Stimulated activated naive CD8-positive, alpha-beta T cell treated with anti-CD3 and anti-CD28 coated beads, Interleukin-15, amount 100 ng/mL, for 72 hours (primary cell): ENCODE data around the gene ACAA1.
"Not testable (repeated sequence)": the region's sequence is repeated elsewhere in the genome, so short reads cannot be mapped to it uniquely, and the experiment has no call there.

Experiments
- ATAC-seq: fragments of 150-1000 bp; cut with Tn5 transposase; 2 replicates; pipeline ENCODE4 v1.10.0; 2021; ENCODE audit warnings: mild to moderate bottlenecking, moderate library complexity
- DNase-seq, 2 donors: peaks; one replicate each; pipeline ENCODE4 v3.0.0; 2021 to 2022
- H3K27ac Mint-ChIP-seq, 2 donors: one replicate each; pipeline ENCODE4 v1.8.0; 2022; ENCODE audit warnings: mild to moderate bottlenecking in 2 of 2, mixed read lengths in 2 of 2, moderate library complexity in 2 of 2
- H3K27me3 Mint-ChIP-seq: one replicate; pipeline ENCODE4 v1.8.0; 2022; ENCODE audit warnings: mixed read lengths
- H3K4me1 Mint-ChIP-seq: one replicate; pipeline ENCODE4 v1.8.0; 2022; ENCODE audit warnings: mild to moderate bottlenecking, mixed read lengths
- H3K4me3 Mint-ChIP-seq, 2 donors: one replicate each; pipeline ENCODE4 v1.8.0; 2022; ENCODE audit warnings: mild to moderate bottlenecking in 2 of 2, mixed read lengths in 2 of 2, moderate library complexity in 1 of 2
- H3K9me3 Mint-ChIP-seq, 2 donors: one replicate each; pipeline ENCODE4 v1.8.0; 2022; ENCODE audit warnings: mixed read lengths in 2 of 2

Gene ACAA1

GRCh38 chr3:38160704-38161103 is 23.8 kb upstream of the ACAA1 start:
- not testable (repeated sequence) for H3K27me3 Mint-ChIP-seq, H3K9me3 Mint-ChIP-seq, ATAC-seq, H3K4me3 Mint-ChIP-seq, H3K27ac Mint-ChIP-seq, DNase-seq
- peaks cover 12% of the 10 kb centered on the region for H3K4me1 Mint-ChIP-seq

- no peaks in the 10 kb centered on the region for H3K27me3 Mint-ChIP-seq
- peaks cover 22% of the 10 kb centered on the region for H3K4me1 Mint-ChIP-seq
- no peaks in the 10 kb centered on the region for H3K9me3 Mint-ChIP-seq
- H3K27ac Mint-ChIP-seq: no peak overlapping the region
- no peak overlapping the region for H3K4me3 Mint-ChIP-seq
- ATAC-seq: no peak
- DNase-seq: no peak
These were observed 21.5 kb upstream of the ACAA1 start for GRCh38 chr3:38158472-38158871.

GRCh38 chr3:38157595-38157994 is 20.7 kb upstream of the ACAA1 start:
- no peak for ATAC-seq
- Mint-ChIP-seq H3K4me1 (peaks cover 31% of the 10 kb centered on the region), H3K9me3 (no peaks in the 10 kb centered on the region), H3K27me3 (no peaks in the 10 kb centered on the region), H3K27ac (no peak overlapping the region), H3K4me3 (no peak overlapping the region)
- no peak for DNase-seq

GRCh38 chr3:38157117-38157516 is 20.2 kb upstream of the ACAA1 start:
- no peak overlapping the region for H3K4me3 Mint-ChIP-seq
- ATAC-seq (no peak), DNase-seq (no peak)
- H3K27ac Mint-ChIP-seq: peak overlapping the region in 1 of 2 donors; percentile 24
- peaks cover 35% of the 10 kb centered on the region for H3K4me1 Mint-ChIP-seq
- no peaks in the 10 kb centered on the region for H3K9me3 Mint-ChIP-seq
- H3K27me3 Mint-ChIP-seq: no peaks in the 10 kb centered on the region

- ATAC-seq (no peak), DNase-seq (no peak)
- Mint-ChIP-seq H3K4me1 (peaks cover 47% of the 10 kb centered on the region), H3K27me3 (no peaks in the 10 kb centered on the region), H3K9me3 (no peaks in the 10 kb centered on the region), H3K27ac (no peak overlapping the region), H3K4me3 (no peak overlapping the region)
These were observed 18.9 kb upstream of the ACAA1 start for GRCh38 chr3:38155825-38156224.

- DNase-seq (no peak), ATAC-seq (peak; percentile 69)
- peak overlapping the region in 1 of 2 donors; percentile 74 for H3K27ac Mint-ChIP-seq
- H3K9me3 Mint-ChIP-seq: no peaks in the 10 kb centered on the region
- H3K4me1 Mint-ChIP-seq: peaks cover 47% of the 10 kb centered on the region
- peak overlapping the region in 1 of 2 donors; percentile 62 for H3K4me3 Mint-ChIP-seq
- no peaks in the 10 kb centered on the region for H3K27me3 Mint-ChIP-seq
These were observed 17.8 kb upstream of the ACAA1 start for GRCh38 chr3:38154625-38155255.

- ATAC-seq (peak; percentile 50), DNase-seq (no peak)
- Mint-ChIP-seq H3K27ac (peak overlapping the region in 1 of 2 donors; percentile 74), H3K9me3 (no peaks in the 10 kb centered on the region), H3K4me3 (peak overlapping the region in 1 of 2 donors; percentile 62), H3K4me1 (peaks cover 53% of the 10 kb centered on the region), H3K27me3 (no peaks in the 10 kb centered on the region)
These were observed 17.1 kb upstream of the ACAA1 start for GRCh38 chr3:38154033-38154494.

- no peaks in the 10 kb centered on the region for H3K9me3 Mint-ChIP-seq
These were observed 16.3 kb upstream of the ACAA1 start for GRCh38 chr3:38153221-38153620.

GRCh38 chr3:38152609-38153008 is 15.7 kb upstream of the ACAA1 start:
- Mint-ChIP-seq H3K4me3 (no peak overlapping the region), H3K4me1 (peaks cover 53% of the 10 kb centered on the region), H3K27ac (no peak overlapping the region), H3K27me3 (no peaks in the 10 kb centered on the region), H3K9me3 (no peaks in the 10 kb centered on the region)
- no peak for DNase-seq
- peak; percentile 30 for ATAC-seq

More at GRCh38 chr3:38153221-38153620, 16.3 kb upstream of the ACAA1 start:
- H3K4me3 Mint-ChIP-seq: no peak overlapping the region
- H3K27me3 Mint-ChIP-seq: no peaks in the 10 kb centered on the region
- DNase-seq (no peak), ATAC-seq (no peak)
- peaks cover 53% of the 10 kb centered on the region for H3K4me1 Mint-ChIP-seq
- no peak overlapping the region for H3K27ac Mint-ChIP-seq

GRCh38 chr3:38151667-38152265 is 14.8 kb upstream of the ACAA1 start:
- Mint-ChIP-seq H3K27ac (no peak overlapping the region), H3K9me3 (peaks cover 3 to 4% of the 10 kb centered on the region in 2 donors), H3K27me3 (no peaks in the 10 kb centered on the region), H3K4me1 (peaks cover 53% of the 10 kb centered on the region), H3K4me3 (no peak overlapping the region)
- ATAC-seq (peak; percentile 73), DNase-seq (no peak)

GRCh38 chr3:38150780-38151528 is 14.0 kb upstream of the ACAA1 start:
- DNase-seq (no peak), ATAC-seq (no peak)
- H3K27me3 Mint-ChIP-seq: no peaks in the 10 kb centered on the region
- peaks cover 11 to 12% of the 10 kb centered on the region in 2 donors for H3K9me3 Mint-ChIP-seq
- no peak overlapping the region for H3K4me3 Mint-ChIP-seq
- H3K27ac Mint-ChIP-seq: no peak overlapping the region
- peaks cover 53% of the 10 kb centered on the region for H3K4me1 Mint-ChIP-seq

GRCh38 chr3:38149708-38150107 is 12.8 kb upstream of the ACAA1 start:
- no peak overlapping the region for H3K4me3 Mint-ChIP-seq
- H3K4me1 Mint-ChIP-seq: peaks cover 44% of the 10 kb centered on the region
- DNase-seq (no peak), ATAC-seq (no peak)
- H3K27me3 Mint-ChIP-seq: no peaks in the 10 kb centered on the region
- peaks cover 12% of the 10 kb centered on the region in 2 donors for H3K9me3 Mint-ChIP-seq
- H3K27ac Mint-ChIP-seq: no peak overlapping the region

GRCh38 chr3:38148311-38148882 is 11.5 kb upstream of the ACAA1 start:
- Mint-ChIP-seq H3K4me3 (no peak overlapping the region), H3K4me1 (peaks cover 30% of the 10 kb centered on the region), H3K27ac (no peak overlapping the region)

GRCh38 chr3:38147421-38147820 is 10.5 kb upstream of the ACAA1 start:
- no peak for ATAC-seq
- Mint-ChIP-seq H3K27ac (no peak overlapping the region), H3K4me1 (peaks cover 21% of the 10 kb centered on the region)

More at GRCh38 chr3:38148311-38148882, 11.5 kb upstream of the ACAA1 start:
- peaks cover 12% of the 10 kb centered on the region in 2 donors for H3K9me3 Mint-ChIP-seq
- DNase-seq (no peak), ATAC-seq (peak; percentile 53)
- H3K27me3 Mint-ChIP-seq: no peaks in the 10 kb centered on the region

GRCh38 chr3:38146504-38146903 is 9.6 kb upstream of the ACAA1 start:
- no peak overlapping the region for H3K27ac Mint-ChIP-seq
- H3K27me3 Mint-ChIP-seq: no peaks in the 10 kb centered on the region
- no peak overlapping the region for H3K4me3 Mint-ChIP-seq
- H3K9me3 Mint-ChIP-seq: peaks cover 12% of the 10 kb centered on the region in 2 donors
- peaks cover 22% of the 10 kb centered on the region for H3K4me1 Mint-ChIP-seq
- DNase-seq: no peak
- no peak for ATAC-seq

More at GRCh38 chr3:38147421-38147820, 10.5 kb upstream of the ACAA1 start:
- no peak overlapping the region for H3K4me3 Mint-ChIP-seq
- H3K27me3 Mint-ChIP-seq: no peaks in the 10 kb centered on the region
- DNase-seq: no peak
- H3K9me3 Mint-ChIP-seq: peaks cover 12% of the 10 kb centered on the region in 2 donors
